ENCODE results near the gene CCDC91. TPM values are rescaled to one million over a fixed set of nuclear protein-coding genes. Genes with fewer than 3 reads are reported as not detected.

The CCDC91 gene
- total RNA-seq, 4 donors from 2014 or later = 24.3 to 65.2 (median 34.3) TPM

- H3K27me3 ChIP-seq = no peaks in the 10 kb centered on the region
- H3K4me1 ChIP-seq = no peaks in the 10 kb centered on the region
- no peak for DNase-seq
- TF ChIP-seq, protein P1, sequence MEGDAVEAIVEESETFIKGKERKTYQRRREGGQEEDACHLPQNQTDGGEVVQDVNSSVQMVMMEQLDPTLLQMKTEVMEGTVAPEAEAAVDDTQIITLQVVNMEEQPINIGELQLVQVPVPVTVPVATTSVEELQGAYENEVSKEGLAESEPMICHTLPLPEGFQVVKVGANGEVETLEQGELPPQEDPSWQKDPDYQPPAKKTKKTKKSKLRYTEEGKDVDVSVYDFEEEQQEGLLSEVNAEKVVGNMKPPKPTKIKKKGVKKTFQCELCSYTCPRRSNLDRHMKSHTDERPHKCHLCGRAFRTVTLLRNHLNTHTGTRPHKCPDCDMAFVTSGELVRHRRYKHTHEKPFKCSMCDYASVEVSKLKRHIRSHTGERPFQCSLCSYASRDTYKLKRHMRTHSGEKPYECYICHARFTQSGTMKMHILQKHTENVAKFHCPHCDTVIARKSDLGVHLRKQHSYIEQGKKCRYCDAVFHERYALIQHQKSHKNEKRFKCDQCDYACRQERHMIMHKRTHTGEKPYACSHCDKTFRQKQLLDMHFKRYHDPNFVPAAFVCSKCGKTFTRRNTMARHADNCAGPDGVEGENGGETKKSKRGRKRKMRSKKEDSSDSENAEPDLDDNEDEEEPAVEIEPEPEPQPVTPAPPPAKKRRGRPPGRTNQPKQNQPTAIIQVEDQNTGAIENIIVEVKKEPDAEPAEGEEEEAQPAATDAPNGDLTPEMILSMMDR (IDR thresholded peaks at IDR 0.05) = no peak
- H3K36me3 ChIP-seq = no peaks in the 10 kb centered on the region
- no peak overlapping the region for H3K4me3 ChIP-seq
- H3K27ac ChIP-seq = no peak overlapping the region
- no peaks in the 10 kb centered on the region for H3K9me3 ChIP-seq
Observed at GRCh38 chr12:28175098-28175589, 15.1 kb upstream of the CCDC91 start.

- Histone ChIP-seq H3K27me3 (no peaks in the 10 kb centered on the region), H3K4me1 (no peaks in the 10 kb centered on the region), H3K27ac (no peak overlapping the region), H3K9me3 (no peaks in the 10 kb centered on the region), H3K4me3 (no peak overlapping the region), H3K36me3 (no peaks in the 10 kb centered on the region)
- TF ChIP-seq, protein P1 (IDR thresholded peaks at IDR 0.05) = no peak
- TF ChIP-seq POLR2A (IDR thresholded peaks at IDR 0.05) = no peak
- no peak for DNase-seq
Observed at GRCh38 chr12:28176295-28176694, 14.0 kb upstream of the CCDC91 start.

- no peak for DNase-seq
- no peaks in the 10 kb centered on the region for H3K27me3 ChIP-seq
- TF ChIP-seq POLR2A (IDR thresholded peaks at IDR 0.05) = no peak
- TF ChIP-seq, protein P1 (IDR thresholded peaks at IDR 0.05) = no peak
Observed at GRCh38 chr12:28177461-28177860, 12.8 kb upstream of the CCDC91 start.

DNA sequence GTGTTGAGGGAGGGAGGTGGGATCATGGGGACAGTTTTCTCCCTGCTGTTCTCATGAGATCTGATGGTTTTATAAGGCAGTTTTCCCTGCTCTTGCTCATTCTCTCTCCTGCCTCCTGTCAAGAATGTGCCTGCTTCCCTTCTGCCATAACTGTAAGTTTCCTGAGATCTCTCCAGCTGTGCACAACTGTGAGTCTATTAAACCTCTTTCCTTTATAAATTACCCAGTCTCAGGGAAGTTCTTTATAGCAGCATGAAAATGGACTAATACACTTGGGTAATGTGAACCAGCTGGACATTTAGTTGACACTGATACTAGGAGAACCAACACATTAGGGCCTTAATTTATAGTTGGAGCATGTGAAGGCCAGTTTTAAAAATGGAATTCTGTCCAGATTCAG is 12.4 kb upstream of the CCDC91 start:
- Histone ChIP-seq H3K4me3 (no peak overlapping the region), H3K36me3 (no peaks in the 10 kb centered on the region), H3K27ac (no peak overlapping the region), H3K9me3 (no peaks in the 10 kb centered on the region), H3K27me3 (no peaks in the 10 kb centered on the region), H3K4me1 (no peaks in the 10 kb centered on the region)
- TF ChIP-seq, protein P1 (IDR thresholded peaks at IDR 0.05) = no peak
- TF ChIP-seq POLR2A (IDR thresholded peaks at IDR 0.05) = no peak
- DNase-seq = no peak

More at GRCh38 chr12:28177461-28177860, 12.8 kb upstream of the CCDC91 start:
- Histone ChIP-seq H3K4me1 (no peaks in the 10 kb centered on the region), H3K27ac (no peak overlapping the region), H3K9me3 (no peaks in the 10 kb centered on the region), H3K36me3 (no peaks in the 10 kb centered on the region), H3K4me3 (no peak overlapping the region)

DNA sequence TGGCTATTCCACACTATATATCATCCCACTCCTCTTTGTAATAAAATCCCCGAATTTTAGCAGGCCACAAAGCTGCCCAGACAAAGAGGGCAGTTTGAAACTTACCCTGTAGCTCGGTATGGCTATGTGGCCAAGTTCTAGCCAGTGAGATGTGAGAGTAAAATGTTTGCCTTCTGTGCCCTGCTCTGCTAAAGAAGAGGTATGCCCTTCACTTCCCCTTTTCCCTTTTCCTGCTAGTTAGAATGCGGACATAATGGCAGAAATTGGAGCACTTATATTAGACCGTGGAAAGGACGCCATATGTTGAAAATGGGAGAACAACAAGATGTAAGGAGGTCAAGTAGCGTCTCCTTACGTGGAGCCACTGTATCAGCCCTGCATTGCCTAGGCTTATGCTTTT is 11.5 kb upstream of the CCDC91 start:
- no peaks in the 10 kb centered on the region for H3K27me3 ChIP-seq
- no peak for TF ChIP-seq POLR2A (IDR thresholded peaks at IDR 0.05)
- TF ChIP-seq, protein P1 (IDR thresholded peaks at IDR 0.05) = no peak
- H3K36me3 ChIP-seq = no peaks in the 10 kb centered on the region
- no peaks in the 10 kb centered on the region for H3K9me3 ChIP-seq
- DNase-seq = no peak
- H3K4me3 ChIP-seq = no peak overlapping the region
- H3K27ac ChIP-seq = no peak overlapping the region
- H3K4me1 ChIP-seq = no peaks in the 10 kb centered on the region

DNA sequence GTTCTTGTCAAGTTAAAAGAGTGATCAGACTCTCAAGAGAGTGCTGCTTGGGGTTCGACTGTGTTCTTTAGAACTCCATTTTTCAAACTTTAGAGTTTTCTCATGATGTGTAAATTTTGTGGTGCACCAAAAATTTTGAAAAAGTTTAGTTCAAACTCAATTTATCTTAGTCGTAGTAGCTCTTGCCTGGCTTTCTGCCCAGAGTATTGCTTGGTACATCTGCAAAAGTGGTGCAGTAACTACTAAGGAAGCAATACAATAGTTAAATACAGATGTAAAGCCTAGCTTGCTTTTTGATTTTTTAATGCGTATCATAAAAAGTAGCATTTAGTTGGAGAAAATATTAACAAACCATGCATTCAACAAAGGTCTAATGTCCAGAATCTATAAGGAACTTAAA is 9.5 kb upstream of the CCDC91 start:
- H3K27ac ChIP-seq = no peak overlapping the region
- TF ChIP-seq, protein P1 (IDR thresholded peaks at IDR 0.05) = no peak
- TF ChIP-seq POLR2A (IDR thresholded peaks at IDR 0.05) = no peak
- H3K4me1 ChIP-seq = no peaks in the 10 kb centered on the region
- no peaks in the 10 kb centered on the region for H3K36me3 ChIP-seq
- no peak overlapping the region for H3K4me3 ChIP-seq
- DNase-seq = no peak
- no peaks in the 10 kb centered on the region for H3K27me3 ChIP-seq
- no peaks in the 10 kb centered on the region for H3K9me3 ChIP-seq

All from Peyer's patch (tissue), 4 donors.